ENCODE data around the gene CSNK1G3.

CSNK1G3 gene

GRCh38 chr5:123503299-123503698, 8.7 kb upstream of the CSNK1G3 start:
- TF ChIP-seq GATA2 (IDR thresholded peaks at IDR 0.05; ENCODE audit: low read depth, low read length) (no peak), GATA3 (IDR thresholded peaks at IDR 0.05; ENCODE audit: low read depth, low read length) (no peak)

- TF ChIP-seq GATA2 (IDR thresholded peaks at IDR 0.05; ENCODE audit: low read depth, low read length): no peak
- TF ChIP-seq GATA3 (IDR thresholded peaks at IDR 0.05; ENCODE audit: low read depth, low read length): no peak
Observed at GRCh38 chr5:123505633-123506032, 6.3 kb upstream of the CSNK1G3 start.

- no peak for TF ChIP-seq GATA2 (IDR thresholded peaks at IDR 0.05; ENCODE audit: low read depth, low read length)
- no peak for TF ChIP-seq GATA3 (IDR thresholded peaks at IDR 0.05; ENCODE audit: low read depth, low read length)
Observed at GRCh38 chr5:123508441-123508840, 3.5 kb upstream of the CSNK1G3 start.

GRCh38 chr5:123511290-123511647, 708 bp upstream of the CSNK1G3 start:
- TF ChIP-seq GATA2 (IDR thresholded peaks at IDR 0.05; ENCODE audit: low read depth, low read length) (no peak), GATA3 (IDR thresholded peaks at IDR 0.05; ENCODE audit: low read depth, low read length) (no peak)

GRCh38 chr5:123512611-123513461, 859 bp downstream of the CSNK1G3 start:
- TF ChIP-seq GATA2 (IDR thresholded peaks at IDR 0.05; ENCODE audit: low read depth, low read length) (no peak), GATA3 (IDR thresholded peaks at IDR 0.05; ENCODE audit: low read depth, low read length) (no peak)

GRCh38 chr5:123514615-123515355, 2.8 kb downstream of the CSNK1G3 start:
- TF ChIP-seq GATA3 (IDR thresholded peaks at IDR 0.05; ENCODE audit: low read depth, low read length) (no peak), GATA2 (IDR thresholded peaks at IDR 0.05; ENCODE audit: low read depth, low read length) (no peak)

GRCh38 chr5:123515904-123516303, 3.9 kb downstream of the CSNK1G3 start:
- TF ChIP-seq GATA3 (IDR thresholded peaks at IDR 0.05; ENCODE audit: low read depth, low read length): no peak

- no peak for TF ChIP-seq GATA2 (IDR thresholded peaks at IDR 0.05; ENCODE audit: low read depth, low read length)
- TF ChIP-seq GATA3 (IDR thresholded peaks at IDR 0.05; ENCODE audit: low read depth, low read length): no peak
Observed at GRCh38 chr5:123517476-123517875, 5.5 kb downstream of the CSNK1G3 start.

- TF ChIP-seq GATA2 (IDR thresholded peaks at IDR 0.05; ENCODE audit: low read depth, low read length) (no peak), GATA3 (IDR thresholded peaks at IDR 0.05; ENCODE audit: low read depth, low read length) (no peak)
Observed at GRCh38 chr5:123518111-123518510, 6.1 kb downstream of the CSNK1G3 start.

GRCh38 chr5:123520677-123521247, 8.8 kb downstream of the CSNK1G3 start:
- TF ChIP-seq GATA3 (IDR thresholded peaks at IDR 0.05; ENCODE audit: low read depth, low read length): no peak
- TF ChIP-seq GATA2 (IDR thresholded peaks at IDR 0.05; ENCODE audit: low read depth, low read length): no peak

- TF ChIP-seq GATA2 (IDR thresholded peaks at IDR 0.05; ENCODE audit: low read depth, low read length): no peak
- TF ChIP-seq GATA3 (IDR thresholded peaks at IDR 0.05; ENCODE audit: low read depth, low read length): no peak
Observed at GRCh38 chr5:123524146-123524545, 12.2 kb downstream of the CSNK1G3 start.

- no peak for TF ChIP-seq GATA2 (IDR thresholded peaks at IDR 0.05; ENCODE audit: low read depth, low read length)
- TF ChIP-seq GATA3 (IDR thresholded peaks at IDR 0.05; ENCODE audit: low read depth, low read length): no peak
Observed at GRCh38 chr5:123527190-123527589, 15.2 kb downstream of the CSNK1G3 start.

- TF ChIP-seq GATA2 (IDR thresholded peaks at IDR 0.05; ENCODE audit: low read depth, low read length) (no peak), GATA3 (IDR thresholded peaks at IDR 0.05; ENCODE audit: low read depth, low read length) (no peak)
Observed at GRCh38 chr5:123528065-123528464, 16.1 kb downstream of the CSNK1G3 start.

- no peak for TF ChIP-seq GATA3 (IDR thresholded peaks at IDR 0.05; ENCODE audit: low read depth, low read length)
Observed at GRCh38 chr5:123528878-123529277, 16.9 kb downstream of the CSNK1G3 start.

- TF ChIP-seq GATA2 (IDR thresholded peaks at IDR 0.05; ENCODE audit: low read depth, low read length) (no peak), GATA3 (IDR thresholded peaks at IDR 0.05; ENCODE audit: low read depth, low read length) (no peak)
Observed at GRCh38 chr5:123530728-123531127, 18.8 kb downstream of the CSNK1G3 start.

Measured in SH-SY5Y (cell line).